Amygdala (tissue), 56 donors: ENCODE results near the gene PSMD11.

ENCODE experiments used
- DNase-seq, 56 donors: peaks; one replicate each; lab custom pipeline; 2025; lab: John Stamatoyannopoulos, UW

Gene PSMD11

GRCh38 chr17:32527146-32527545 lies 82.8 kb downstream of the PSMD11 start:
- DNase-seq: no peak

DNA sequence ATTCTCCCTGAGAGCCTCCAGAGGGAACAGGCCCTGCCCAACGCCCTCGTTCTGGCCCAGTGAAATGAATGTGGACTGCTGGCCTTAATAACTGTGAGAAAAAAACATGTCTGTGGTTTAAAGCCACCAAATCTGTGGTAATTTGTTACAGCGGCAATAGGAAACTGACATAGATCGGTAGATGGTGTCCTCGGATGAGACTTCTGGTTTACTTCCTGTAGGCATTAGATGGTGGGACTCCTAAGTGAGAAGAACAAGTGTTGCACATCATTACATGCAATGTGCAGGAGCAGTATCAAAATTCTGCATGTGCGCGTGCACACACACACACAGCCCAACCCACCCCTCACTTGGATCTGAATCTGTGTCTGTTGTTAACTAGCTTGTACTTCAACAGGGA lies 84.5 kb downstream of the PSMD11 start:
- no peak for DNase-seq

DNA sequence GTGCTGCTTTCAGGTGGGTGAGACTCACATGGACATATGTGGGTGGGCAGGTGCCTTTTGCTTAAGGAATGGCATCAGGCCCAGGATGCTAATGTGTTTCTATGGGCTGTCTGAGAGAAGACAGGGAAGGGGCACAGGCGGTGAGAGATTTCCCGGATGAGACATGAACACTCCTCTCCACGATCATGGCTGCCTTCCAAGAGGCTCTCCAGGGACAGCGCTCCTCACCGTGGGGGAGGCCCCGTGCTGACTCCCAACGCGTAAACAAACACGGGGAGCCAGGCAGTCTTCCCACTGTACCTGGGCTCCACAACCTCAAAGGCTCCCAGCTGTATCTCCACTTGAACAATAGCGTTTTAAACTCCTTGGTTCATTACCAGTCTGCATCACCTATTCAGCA lies 85.3 kb downstream of the PSMD11 start:
- no peak for DNase-seq
